OCI-LY7 (cell line): ENCODE measurements around the gene LOXHD1. TPM values are rescaled to one million over a fixed set of nuclear protein-coding genes. Genes with fewer than 3 reads are reported as not detected.

Source experiments
- BruUV-seq: library from RNA; stranded (reverse); fragments of 400-500 nt; replicated peaks from 2 replicates; lab custom pipeline; 2021; lab: Mats Ljungman, UMichigan
- CTCF ChIA-PET: fragments of 300-600 bp; sonication (Branson Sonifier 250); formaldehyde crosslinking; loops from one replicate; lab custom pipeline; 2022; ENCODE audit warnings: antibody characterized with exemption; ENCODE audit not compliant: unreplicated experiment; lab: Charles Lee
- POLR2A ChIA-PET: fragments of 300-600 bp; sonication (Branson Sonifier 250); formaldehyde crosslinking; loops from one replicate; lab custom pipeline; 2022; ENCODE audit warnings: antibody characterized with exemption; lab: Charles Lee
- DNase-seq: peaks from one replicate; pipeline ENCODE4 v3.0.0-alpha.2; 2015; ENCODE audit warnings: low spot score
- H2AFZ ChIP-seq: fragments of 200-600 bp; sonication (generic), shearing (Covaris generic); 2 replicates; pipeline ENCODE4 v1.6.1; 2014; ENCODE audit warnings: mild to moderate bottlenecking, antibody characterized with exemption, low read length, moderate library complexity
- H3K27ac ChIP-seq: fragments of 200-600 bp; sonication (generic); 2 replicates; pipeline ENCODE4 v1.5.1; 2014; ENCODE audit warnings: mixed run types, low read depth, mild to moderate bottlenecking, moderate library complexity, low read length, inconsistent platforms; ENCODE audit not compliant: poor library complexity, severe bottlenecking
- H3K36me3 ChIP-seq: fragments of 200-600 bp; sonication (generic); 2 replicates; pipeline ENCODE4 v1.6.1; 2014; ENCODE audit warnings: mild to moderate bottlenecking, antibody characterized with exemption, low read length, moderate library complexity, mixed read lengths; ENCODE audit not compliant: insufficient read depth
- H3K4me1 ChIP-seq: fragments of 200-600 bp; sonication (generic); 2 replicates; pipeline ENCODE4 v1.5.1; 2014; ENCODE audit warnings: mild to moderate bottlenecking, low read length; ENCODE audit not compliant: insufficient read depth, poor library complexity, severe bottlenecking
- H3K4me2 ChIP-seq: fragments of 200-600 bp; sonication (generic); 2 replicates; pipeline ENCODE4 v1.6.1; 2014; ENCODE audit warnings: mild to moderate bottlenecking, low read length
- H3K4me3 ChIP-seq: fragments of 200-600 bp; sonication (generic); 2 replicates; pipeline ENCODE4 v1.5.1; 2014; ENCODE audit warnings: mild to moderate bottlenecking, low read depth, low read length; ENCODE audit not compliant: poor library complexity, severe bottlenecking
- H3K79me2 ChIP-seq: fragments of 200-600 bp; sonication (generic); 2 replicates; pipeline ENCODE4 v1.6.1; 2016; ENCODE audit warnings: low read depth, mild to moderate bottlenecking, low read length, moderate library complexity, mixed read lengths; ENCODE audit not compliant: insufficient read depth
- H3K9me2 ChIP-seq: fragments of 200-600 bp; sonication (generic); 2 replicates; pipeline ENCODE4 v1.6.1; 2016; ENCODE audit warnings: mild to moderate bottlenecking, low read length, mixed read lengths; ENCODE audit not compliant: insufficient read depth
- H3K9me3 ChIP-seq: fragments of 200-600 bp; sonication (generic); 2 replicates; pipeline ENCODE4 v1.6.1; 2014; ENCODE audit warnings: mild to moderate bottlenecking, mixed run types, low read length, mixed read lengths
- H4K20me1 ChIP-seq: fragments of 200-600 bp; sonication (generic); 2 replicates; pipeline ENCODE4 v1.6.1; 2014; ENCODE audit warnings: mild to moderate bottlenecking, antibody characterized with exemption, low read length, moderate library complexity, mixed read lengths; ENCODE audit not compliant: insufficient read depth
- EZH2phosphoT487 ChIP-seq: fragments of 200-600 bp; sonication (generic); IDR thresholded peaks from 2 replicates; pipeline ENCODE4 v1.6.1; 2018; ENCODE audit warnings: low read depth, borderline replicate concordance, mild to moderate bottlenecking, mixed run types, antibody characterized with exemption, low read length, moderate library complexity, mixed read lengths
- intact Hi-C: fragments of 100-400 bp; cut with micrococcal nuclease; formaldehyde crosslinking; loops from one replicate; pipeline ENCODE4 v1.10.0; 2022; ENCODE audit not compliant: unreplicated experiment
- total RNA-seq, 2 experiments: library from RNA; depleted of rRNA in 1 of 2; stranded (reverse); fragments of >200 nt in 1 of 2; shearing (Covaris generic) in 1 of 2; gene quantifications; 2 replicates each; pipeline ENCODE4 v1.2.3, GENCODE V29; 2014 to 2022
- TF ChIP-seq, protein P1 (sequence below): fragments of 200-600 bp; sonication (generic); conservative IDR thresholded peaks from 2 replicates; pipeline ENCODE4 v1.5.1; 2014; ENCODE audit warnings: mild to moderate bottlenecking, antibody characterized with exemption, low read length, moderate library complexity, mixed read lengths

The LOXHD1 gene
- total RNA-seq, 2 experiments from 2014 or later, result not detected

DNA sequence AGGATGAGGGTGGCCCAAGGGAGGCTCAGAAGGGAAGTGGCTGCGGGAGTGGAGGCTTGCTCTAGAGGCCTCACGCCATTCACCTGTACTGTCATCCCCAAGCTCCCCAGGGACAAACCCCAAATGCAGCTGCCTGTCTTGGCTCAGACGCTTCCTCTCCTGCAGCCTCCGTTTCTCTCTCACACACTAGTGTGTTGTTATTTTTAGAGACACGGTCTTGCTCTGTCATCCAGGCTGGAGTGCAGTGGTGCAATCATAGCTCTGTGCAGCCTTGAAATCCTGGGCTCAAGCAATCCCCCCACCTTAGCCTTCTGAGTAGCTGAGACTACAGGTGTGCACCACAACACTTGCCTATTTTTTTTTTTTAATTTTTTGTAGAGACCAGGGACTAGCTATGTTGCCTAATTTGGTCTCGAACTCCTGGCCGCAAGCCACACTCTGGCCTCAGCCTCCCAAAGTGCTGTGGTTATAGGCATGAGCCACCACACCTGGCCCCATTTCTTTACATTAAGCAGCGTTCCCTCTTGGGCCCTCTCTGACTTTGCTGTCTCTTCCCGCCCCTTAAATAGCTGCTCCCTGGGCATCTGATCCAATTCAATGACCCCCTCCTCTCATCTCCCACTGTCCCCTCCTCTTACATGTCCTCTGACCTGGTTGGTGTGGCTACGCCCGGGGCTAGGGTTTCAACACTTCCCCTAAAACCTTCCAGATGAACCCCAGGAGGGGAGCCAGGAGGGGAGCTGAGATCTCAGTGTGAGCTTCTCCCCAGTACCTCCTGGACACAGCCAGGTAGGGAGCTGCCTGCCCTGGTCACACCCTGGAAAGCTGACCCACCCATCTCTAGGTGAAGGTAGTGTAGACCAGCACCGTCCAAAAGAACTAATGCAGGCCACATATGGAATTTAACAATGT, 24.0 kb upstream of the LOXHD1 start:
- DNase-seq, result peak; percentile 76
- POLR2A ChIA-PET, result interaction anchor here (0.6 kb wide), 4 partner anchors 16 to 542 kb away, joined by 3 to 5 read pairs (median 3); no protein-coding TSS in a partner anchor

DNA sequence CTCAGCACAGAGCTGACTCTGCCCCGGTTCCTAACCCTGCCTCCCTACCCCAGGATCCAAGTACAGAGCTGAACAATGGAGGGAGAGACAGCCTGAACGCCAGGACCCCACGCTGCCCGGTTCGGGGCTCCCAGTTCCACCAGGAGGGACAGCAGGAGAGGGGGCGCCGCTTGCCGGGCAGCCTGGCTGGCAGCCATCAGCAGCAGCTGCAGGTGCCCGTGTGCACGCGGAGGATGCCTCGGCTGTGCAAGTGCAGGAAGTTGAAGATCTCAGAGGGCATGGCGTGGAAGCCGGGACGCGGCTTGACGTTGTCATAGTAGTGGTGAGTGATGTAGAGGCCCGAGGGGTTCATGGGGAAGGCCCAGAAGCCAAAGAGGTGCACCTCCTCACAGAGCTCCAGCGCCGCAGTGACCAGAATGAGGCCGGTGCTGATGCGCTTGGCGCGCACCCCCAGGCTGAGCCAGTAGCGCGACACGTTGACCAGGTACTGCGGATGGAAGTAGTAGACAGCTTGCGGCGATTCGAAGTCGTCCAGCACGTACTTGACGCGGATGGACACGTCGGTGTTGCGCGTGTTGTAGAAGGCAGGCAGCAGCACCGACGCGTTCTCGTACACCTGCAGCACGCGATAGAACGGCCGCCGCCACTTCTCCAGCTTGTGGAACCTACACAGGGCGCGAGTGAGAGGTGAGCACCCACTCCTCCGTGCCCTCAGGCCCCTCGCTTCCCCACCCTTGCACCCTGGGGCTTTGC, 23.0 kb upstream of the LOXHD1 start:
- CTCF ChIA-PET, result no interaction called here
- intact Hi-C loops, result no loop called here
- no TSS peak for BruUV-seq

More for the DNA sequence above, 24.0 kb upstream of the LOXHD1 start:
- Histone ChIP-seq H3K4me3 (peak overlapping the region; percentile 19), H3K4me1 (peaks cover 61% of the 10 kb centered on the region), H3K4me2 (peak overlapping the region; percentile 63), H2AFZ (0 out of 2 replicates have a peak overlapping the region, but pooled peaks have one; percentile 31), H3K27ac (peak overlapping the region; percentile 61), H3K36me3 (no peaks in the 10 kb centered on the region), H3K79me2 (no peaks in the 10 kb centered on the region), H3K9me2 (no peaks in the 10 kb centered on the region), H4K20me1 (no peaks in the 10 kb centered on the region), H3K9me3 (no peaks in the 10 kb centered on the region)
- CTCF ChIA-PET, result no interaction called here
- TF ChIP-seq, protein P1, sequence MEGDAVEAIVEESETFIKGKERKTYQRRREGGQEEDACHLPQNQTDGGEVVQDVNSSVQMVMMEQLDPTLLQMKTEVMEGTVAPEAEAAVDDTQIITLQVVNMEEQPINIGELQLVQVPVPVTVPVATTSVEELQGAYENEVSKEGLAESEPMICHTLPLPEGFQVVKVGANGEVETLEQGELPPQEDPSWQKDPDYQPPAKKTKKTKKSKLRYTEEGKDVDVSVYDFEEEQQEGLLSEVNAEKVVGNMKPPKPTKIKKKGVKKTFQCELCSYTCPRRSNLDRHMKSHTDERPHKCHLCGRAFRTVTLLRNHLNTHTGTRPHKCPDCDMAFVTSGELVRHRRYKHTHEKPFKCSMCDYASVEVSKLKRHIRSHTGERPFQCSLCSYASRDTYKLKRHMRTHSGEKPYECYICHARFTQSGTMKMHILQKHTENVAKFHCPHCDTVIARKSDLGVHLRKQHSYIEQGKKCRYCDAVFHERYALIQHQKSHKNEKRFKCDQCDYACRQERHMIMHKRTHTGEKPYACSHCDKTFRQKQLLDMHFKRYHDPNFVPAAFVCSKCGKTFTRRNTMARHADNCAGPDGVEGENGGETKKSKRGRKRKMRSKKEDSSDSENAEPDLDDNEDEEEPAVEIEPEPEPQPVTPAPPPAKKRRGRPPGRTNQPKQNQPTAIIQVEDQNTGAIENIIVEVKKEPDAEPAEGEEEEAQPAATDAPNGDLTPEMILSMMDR, result no peak
- TF ChIP-seq EZH2phosphoT487, result no peak
- BruUV-seq, result no TSS peak
- intact Hi-C loops, result no loop called here

More for the DNA sequence above, 23.0 kb upstream of the LOXHD1 start:
- no peaks in the 10 kb centered on the region for H3K9me2 ChIP-seq
- peak overlapping the region; percentile 19 for H3K4me3 ChIP-seq
- H2AFZ ChIP-seq, result no peak overlapping the region
- POLR2A ChIA-PET, result interaction anchor here (0.6 to 1.5 kb wide), 2 partner anchors 10 to 58 kb away, joined by 4 to 5 read pairs; no protein-coding TSS in a partner anchor
- H3K36me3 ChIP-seq, result no peaks in the 10 kb centered on the region
- H4K20me1 ChIP-seq, result no peaks in the 10 kb centered on the region
- H3K4me2 ChIP-seq, result peak overlapping the region; percentile 63
- TF ChIP-seq, protein P1, result no peak
- no peak for TF ChIP-seq EZH2phosphoT487
- H3K79me2 ChIP-seq, result no peaks in the 10 kb centered on the region
- H3K4me1 ChIP-seq, result peaks cover 61% of the 10 kb centered on the region
- H3K27ac ChIP-seq, result peak overlapping the region; percentile 61
- DNase-seq, result no peak
- H3K9me3 ChIP-seq, result no peaks in the 10 kb centered on the region
